Glutamatergic neuron (in vitro differentiated cells): Measurements from ENCODE around the gene DYNLT5. TPM values are rescaled to one million over a fixed set of nuclear protein-coding genes. Genes with fewer than 3 reads are reported as not detected.
"Not testable (repeated sequence)": the region's sequence is repeated elsewhere in the genome, so short reads cannot be mapped to it uniquely, and the experiment has no call there.

Experiments used
- DNase-seq: peaks from one replicate; pipeline ENCODE4 v3.0.0; 2022
- H3K27ac Mint-ChIP-seq: one replicate; pipeline ENCODE4 v1.8.0; 2020; ENCODE audit warnings: mild to moderate bottlenecking, mixed read lengths, inconsistent platforms; ENCODE audit not compliant: unreplicated experiment
- H3K27me3 Mint-ChIP-seq: one replicate; pipeline ENCODE4 v1.8.0; 2020; ENCODE audit warnings: mild to moderate bottlenecking, moderate library complexity, mixed read lengths, inconsistent platforms; ENCODE audit not compliant: unreplicated experiment
- H3K36me3 Mint-ChIP-seq: one replicate; pipeline ENCODE4 v1.8.0; 2020; ENCODE audit warnings: mild to moderate bottlenecking, mixed read lengths, inconsistent platforms; ENCODE audit not compliant: unreplicated experiment
- H3K4me1 Mint-ChIP-seq: one replicate; pipeline ENCODE4 v1.8.0; 2020; ENCODE audit warnings: mild to moderate bottlenecking, low read depth, mixed read lengths, inconsistent platforms; ENCODE audit not compliant: unreplicated experiment
- H3K4me3 Mint-ChIP-seq: one replicate; pipeline ENCODE4 v1.8.0; 2020; ENCODE audit warnings: mild to moderate bottlenecking, mixed read lengths, inconsistent platforms; ENCODE audit not compliant: unreplicated experiment
- H3K9me3 Mint-ChIP-seq: one replicate; pipeline ENCODE4 v1.8.0; 2020; ENCODE audit warnings: mild to moderate bottlenecking, moderate library complexity, mixed read lengths, inconsistent platforms; ENCODE audit not compliant: unreplicated experiment
- CTCF ChIP-seq: fragments of 200-600 bp; sonication (generic); IDR thresholded peaks from one replicate; pipeline ENCODE4 v1.5.0; 2021; ENCODE audit not compliant: partially characterized antibody, unreplicated experiment
- total RNA-seq: library from RNA; stranded (reverse); fragmentation: NEBNext Ultra II Directional; extraction: Animal tissue kit (Norgen Biotek cat#: 25700); gene quantifications from one replicate; pipeline ENCODE4 v1.2.1, GENCODE V29; 2021; ENCODE audit not compliant: unreplicated experiment

Gene DYNLT5
- total RNA-seq, 1 donor from 2014 or later, result 1.4 TPM

GRCh38 chr1:66791621-66792610, 39.7 kb downstream of the DYNLT5 start:
- Mint-ChIP-seq H3K9me3 (no peaks in the 10 kb centered on the region), H3K27me3 (no peaks in the 10 kb centered on the region), H3K27ac (no peak overlapping the region), H3K4me3 (no peak overlapping the region), H3K4me1 (no peaks in the 10 kb centered on the region), H3K36me3 (no peaks in the 10 kb centered on the region)
- no peak for DNase-seq
- no peak for TF ChIP-seq CTCF

DNA sequence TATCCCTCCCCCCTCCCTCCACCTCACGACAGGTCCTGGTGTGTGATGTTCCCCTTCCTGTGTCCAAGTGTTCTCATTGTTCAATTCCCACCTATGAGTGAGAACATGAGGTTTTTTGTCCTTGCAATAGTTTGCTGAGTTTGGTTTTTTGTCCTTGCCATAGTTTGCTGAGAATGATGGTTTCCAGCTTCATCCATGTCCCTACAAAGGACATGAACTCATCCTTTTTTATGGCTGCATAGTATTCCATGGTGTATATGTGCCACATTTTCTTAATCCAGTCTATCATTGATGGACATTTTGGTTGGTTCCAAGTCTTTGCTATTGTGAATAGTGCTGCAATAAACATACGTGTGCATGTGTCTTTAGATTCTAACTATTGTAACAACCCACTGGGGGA, 43.6 kb downstream of the DYNLT5 start:
- not testable (repeated sequence) for H3K4me1 Mint-ChIP-seq, H3K4me3 Mint-ChIP-seq, DNase-seq, H3K9me3 Mint-ChIP-seq, H3K36me3 Mint-ChIP-seq, H3K27ac Mint-ChIP-seq, H3K27me3 Mint-ChIP-seq

DNA sequence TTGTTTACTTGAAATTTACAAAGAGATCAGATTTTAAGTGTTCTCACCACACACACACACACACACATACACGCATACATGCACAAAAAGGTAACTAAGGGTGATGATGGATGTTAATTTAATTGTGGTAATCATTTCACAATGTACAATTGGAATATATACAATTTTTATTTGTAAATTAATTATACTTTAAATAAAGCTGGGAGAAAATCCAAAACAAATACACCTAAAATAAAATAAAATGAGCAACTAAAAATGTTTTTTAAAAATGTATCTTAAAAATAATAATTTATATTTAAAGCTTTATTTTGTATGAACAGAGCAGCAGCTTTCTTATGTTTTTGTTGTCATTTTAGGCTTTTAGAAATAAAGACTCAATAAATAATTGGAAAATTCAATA, 57.0 kb downstream of the DYNLT5 start:
- no peak overlapping the region for H3K4me3 Mint-ChIP-seq
- no peak overlapping the region for H3K27ac Mint-ChIP-seq
- H3K9me3 Mint-ChIP-seq, result no peaks in the 10 kb centered on the region
- no peak for TF ChIP-seq CTCF
- no peak for DNase-seq
- H3K36me3 Mint-ChIP-seq, result no peaks in the 10 kb centered on the region
- H3K27me3 Mint-ChIP-seq, result peaks cover 2% of the 10 kb centered on the region
- no peaks in the 10 kb centered on the region for H3K4me1 Mint-ChIP-seq

GRCh38 chr1:66809736-66810326, 57.6 kb downstream of the DYNLT5 start:
- Mint-ChIP-seq H3K36me3 (no peaks in the 10 kb centered on the region), H3K4me1 (no peaks in the 10 kb centered on the region), H3K27ac (no peak overlapping the region), H3K9me3 (no peaks in the 10 kb centered on the region), H3K4me3 (no peak overlapping the region), H3K27me3 (peaks cover 2% of the 10 kb centered on the region)
- DNase-seq, result no peak
- no peak for TF ChIP-seq CTCF

DNA sequence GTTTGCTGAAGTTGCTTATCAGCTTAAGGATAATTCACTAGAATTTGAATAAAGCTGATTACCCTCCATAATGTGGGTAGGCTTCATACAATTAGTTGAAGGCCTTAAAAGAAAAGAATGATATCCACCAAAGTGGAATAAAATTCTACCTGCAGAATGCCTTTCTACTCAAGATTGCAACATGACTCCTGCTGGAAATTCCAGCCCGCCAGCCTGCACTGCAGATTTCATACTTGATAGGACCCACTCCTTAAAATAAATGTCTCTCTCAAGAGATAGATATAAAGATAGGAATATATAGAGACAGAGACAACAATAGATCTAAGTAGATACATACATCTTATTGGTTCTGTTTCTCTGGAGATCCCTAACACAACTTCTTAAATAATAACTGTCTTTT, 72.5 kb downstream of the DYNLT5 start:
- H3K36me3 Mint-ChIP-seq, result no peaks in the 10 kb centered on the region
- no peaks in the 10 kb centered on the region for H3K9me3 Mint-ChIP-seq
- H3K27me3 Mint-ChIP-seq, result no peaks in the 10 kb centered on the region
- H3K4me1 Mint-ChIP-seq, result no peaks in the 10 kb centered on the region
- no peak overlapping the region for H3K4me3 Mint-ChIP-seq
- no peak overlapping the region for H3K27ac Mint-ChIP-seq
- DNase-seq, result no peak
- no peak for TF ChIP-seq CTCF

Other genes starting within 250 kb of the DYNLT5 start
- 75.2 TPM for gene SGIP1, start 218.3 kb upstream of the DYNLT5 start, total RNA-seq
- not detected for gene INSL5, start 48.8 kb downstream of the DYNLT5 start, total RNA-seq
- 0.78 TPM for gene DNAI4, start 172.4 kb downstream of the DYNLT5 start, total RNA-seq
- gene MIER1, start 172.5 kb downstream of the DYNLT5 start, total RNA-seq, result 19.0 TPM